GM23338 (cell line): ENCODE data around the gene TTC28. TPM values are rescaled to one million over a fixed set of nuclear protein-coding genes. Genes with fewer than 3 reads are reported as not detected.

Source experiments
- ATAC-seq: fragments of 200-7000 bp; cut with Tn5 transposase; 3 replicates; pipeline ENCODE4 v1.9.1; 2020
- DNase-seq: peaks from one replicate; pipeline ENCODE4 v3.0.0-alpha.2; 2015; ENCODE audit warnings: low spot score
- H2AFZ ChIP-seq: fragments of 200-600 bp; sonication (generic); 2 replicates; pipeline ENCODE4 v1.8.0; 2016; ENCODE audit warnings: antibody characterized with exemption, mild to moderate bottlenecking, moderate library complexity
- H3F3A ChIP-seq: fragments of 200-600 bp; sonication (generic); replicated peaks from 2 replicates; pipeline ENCODE4 v1.8.0; 2017; ENCODE audit warnings: antibody characterized with exemption, mixed run types, low read depth
- H3K27ac ChIP-seq: fragments of 200-600 bp; sonication (generic); 2 replicates; pipeline ENCODE4 v1.6.1; 2016; ENCODE audit warnings: low read depth
- H3K27me3 ChIP-seq: fragments of 200-600 bp; sonication (generic); 2 replicates; pipeline ENCODE4 v1.8.0; 2016; ENCODE audit warnings: mild to moderate bottlenecking, mixed run types, moderate library complexity; ENCODE audit not compliant: insufficient read depth
- H3K36me3 ChIP-seq: fragments of 200-600 bp; sonication (generic); 2 replicates; pipeline ENCODE4 v1.8.0; 2016; ENCODE audit warnings: mild to moderate bottlenecking; ENCODE audit not compliant: insufficient read depth
- H3K4me1 ChIP-seq: fragments of 200-600 bp; sonication (generic); 2 replicates; pipeline ENCODE4 v1.8.0; 2016; ENCODE audit warnings: mild to moderate bottlenecking, moderate library complexity; ENCODE audit not compliant: insufficient read depth
- H3K4me2 ChIP-seq: fragments of 200-600 bp; sonication (generic); 2 replicates; pipeline ENCODE4 v1.7.1; 2017; ENCODE audit warnings: mixed run types
- H3K4me3 ChIP-seq: fragments of 200-600 bp; sonication (generic); 2 replicates; pipeline ENCODE4 v1.6.1; 2016; ENCODE audit warnings: mixed run types
- H3K79me2 ChIP-seq: fragments of 200-600 bp; sonication (generic); replicated peaks from 2 replicates; pipeline ENCODE4 v1.8.0; 2017; ENCODE audit warnings: mild to moderate bottlenecking; ENCODE audit not compliant: insufficient read depth
- H3K9me2 ChIP-seq: fragments of 200-600 bp; sonication (generic); 2 replicates; pipeline ENCODE4 v1.8.0; 2017; ENCODE audit not compliant: insufficient read depth
- H4K20me1 ChIP-seq: fragments of 200-600 bp; sonication (generic); replicated peaks from 2 replicates; pipeline ENCODE4 v1.8.0; 2017; ENCODE audit warnings: mild to moderate bottlenecking; ENCODE audit not compliant: insufficient read depth
- H3K27ac Mint-ChIP-seq: 2 replicates; pipeline ENCODE4 v1.8.0; 2020; ENCODE audit warnings: inconsistent platforms, mild to moderate bottlenecking, moderate library complexity, mixed read lengths
- H3K27me3 Mint-ChIP-seq: 3 replicates; pipeline ENCODE4 v1.8.0; 2022; ENCODE audit warnings: low read depth, mild to moderate bottlenecking, moderate library complexity, mixed read lengths, inconsistent platforms; ENCODE audit not compliant: insufficient read depth, poor library complexity
- H3K36me3 Mint-ChIP-seq: 3 replicates; pipeline ENCODE4 v1.8.0; 2021; ENCODE audit warnings: low read depth, mild to moderate bottlenecking, inconsistent platforms, moderate library complexity, mixed read lengths
- H3K4me1 Mint-ChIP-seq: 3 replicates; pipeline ENCODE4 v1.8.0; 2020; ENCODE audit warnings: mild to moderate bottlenecking, inconsistent platforms, mixed read lengths
- H3K4me3 Mint-ChIP-seq: 3 replicates; pipeline ENCODE4 v1.8.0; 2021; ENCODE audit warnings: moderate library complexity, mild to moderate bottlenecking, inconsistent platforms, mixed read lengths
- H3K9me3 Mint-ChIP-seq: 3 replicates; pipeline ENCODE4 v1.8.0; 2020; ENCODE audit warnings: moderate library complexity, mild to moderate bottlenecking, inconsistent platforms, mixed read lengths
- CREB1 ChIP-seq: fragments of 250-450 bp; sonication (Bioruptor Pico); IDR thresholded peaks from 2 replicates; pipeline ENCODE4 v1.5.0; 2020; ENCODE audit warnings: low read depth, mild to moderate bottlenecking, moderate library complexity
- EZH2 ChIP-seq: fragments of 200-600 bp; sonication (generic); IDR thresholded peaks from one replicate; pipeline ENCODE4 v1.8.0; 2017; ENCODE audit warnings: antibody characterized with exemption, mild to moderate bottlenecking, low read depth; ENCODE audit not compliant: unreplicated experiment
- EZH2phosphoT487 ChIP-seq: fragments of 200-600 bp; sonication (generic); IDR thresholded peaks from one replicate; pipeline ENCODE4 v1.8.1; 2018; ENCODE audit warnings: antibody characterized with exemption; ENCODE audit not compliant: unreplicated experiment
- NANOG ChIP-seq: IDR thresholded peaks from 2 replicates; pipeline ENCODE4 v1.6.1; 2016; ENCODE audit warnings: antibody characterized with exemption, borderline replicate concordance
- POLR2AphosphoS5 ChIP-seq: IDR thresholded peaks from 2 replicates; pipeline ENCODE4 v1.6.1; 2016; ENCODE audit warnings: antibody characterized with exemption, low read depth
- STAT1 ChIP-seq: IDR thresholded peaks from one replicate; pipeline ENCODE4 v1.6.1; 2016; ENCODE audit warnings: antibody characterized with exemption; ENCODE audit not compliant: unreplicated experiment
- ZNF114 ChIP-seq: fragments of 250-450 bp; sonication (Bioruptor Pico); IDR thresholded peaks from 2 replicates; pipeline ENCODE4 v1.5.0; 2020; ENCODE audit warnings: mild to moderate bottlenecking, moderate library complexity
- polyA plus RNA-seq: library from polyadenylated mRNA; unstranded; fragments of >200 nt; fragmentation: Nextera tagmentation; extraction: Ambion mirVana; gene quantifications from 2 replicates; pipeline ENCODE4 v1.2.1, GENCODE V29; 2016
- total RNA-seq: library from RNA; depleted of rRNA; stranded (reverse); fragments of >200 nt; shearing (Covaris generic); gene quantifications from 2 replicates; pipeline ENCODE4 v1.2.3, GENCODE V29; 2014
- TF ChIP-seq, protein P1 (sequence below): IDR thresholded peaks from 2 replicates; pipeline ENCODE4 v1.6.1; 2016; ENCODE audit warnings: antibody characterized with exemption
- TF ChIP-seq, protein P2 (sequence below): IDR thresholded peaks from one replicate; pipeline ENCODE4 v1.6.1; 2018; ENCODE audit warnings: antibody characterized with exemption; ENCODE audit not compliant: unreplicated experiment
- TF ChIP-seq, protein P3 (sequence below): fragments of 250-450 bp; sonication (Bioruptor Pico); IDR thresholded peaks from 2 replicates; pipeline ENCODE4 v1.5.0; 2020; ENCODE audit warnings: mild to moderate bottlenecking, moderate library complexity

The TTC28 gene
- total and polyA plus RNA-seq, 2 experiments from 2014 or later, result 4.5 to 16.1 TPM

DNA sequence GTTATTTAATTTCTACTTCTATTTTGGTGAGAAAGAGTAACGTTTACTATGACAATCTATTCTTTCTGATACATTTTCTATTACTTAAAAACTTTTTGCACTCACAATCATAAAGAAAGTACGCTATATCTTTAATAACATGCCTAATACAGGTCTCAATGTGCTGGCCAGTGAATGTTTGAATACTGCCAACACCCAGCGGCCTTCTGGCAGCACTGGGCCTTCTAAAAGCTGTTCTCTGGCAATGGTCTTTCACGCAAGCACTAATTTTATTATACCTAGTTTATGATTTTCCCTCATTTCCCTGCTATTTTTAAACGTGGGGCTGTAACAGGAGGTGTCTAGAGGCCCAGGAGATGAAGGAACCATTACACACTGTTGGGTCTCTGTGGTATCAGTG, 410.8 kb downstream of the TTC28 start:
- H3K4me1 Mint-ChIP-seq, result peaks cover 15% of the 10 kb centered on the region; the same call in 2 of the 3 replicates
- Histone ChIP-seq H3K79me2 (no peaks in the 10 kb centered on the region), H3K27me3 (no peaks in the 10 kb centered on the region), H3K4me2 (no peak overlapping the region), H3F3A (no peaks in the 10 kb centered on the region), H2AFZ (no peak overlapping the region), H3K4me3 (no peak overlapping the region), H4K20me1 (no peaks in the 10 kb centered on the region), H3K4me1 (peaks cover 12% of the 10 kb centered on the region), H3K27ac (no peak overlapping the region), H3K36me3 (no peaks in the 10 kb centered on the region), H3K9me2 (0 out of 2 replicates have a peak, but pooled peaks cover 3% of the 10 kb centered on the region)
- no peak for DNase-seq
- H3K27me3 Mint-ChIP-seq, result no peaks in the 10 kb centered on the region
- no peaks in the 10 kb centered on the region for H3K36me3 Mint-ChIP-seq
- TF ChIP-seq ZNF114 (CRISPR knock-in tag) (no peak), EZH2 (no peak), STAT1 (no peak), EZH2phosphoT487 (no peak)
- TF ChIP-seq, protein P1, sequence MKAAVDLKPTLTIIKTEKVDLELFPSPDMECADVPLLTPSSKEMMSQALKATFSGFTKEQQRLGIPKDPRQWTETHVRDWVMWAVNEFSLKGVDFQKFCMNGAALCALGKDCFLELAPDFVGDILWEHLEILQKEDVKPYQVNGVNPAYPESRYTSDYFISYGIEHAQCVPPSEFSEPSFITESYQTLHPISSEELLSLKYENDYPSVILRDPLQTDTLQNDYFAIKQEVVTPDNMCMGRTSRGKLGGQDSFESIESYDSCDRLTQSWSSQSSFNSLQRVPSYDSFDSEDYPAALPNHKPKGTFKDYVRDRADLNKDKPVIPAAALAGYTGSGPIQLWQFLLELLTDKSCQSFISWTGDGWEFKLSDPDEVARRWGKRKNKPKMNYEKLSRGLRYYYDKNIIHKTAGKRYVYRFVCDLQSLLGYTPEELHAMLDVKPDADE, result no peak
- H3K9me3 Mint-ChIP-seq, result no peaks in the 10 kb centered on the region
- no peak overlapping the region for H3K4me3 Mint-ChIP-seq
- H3K27ac Mint-ChIP-seq, result no peak overlapping the region
- no peak for ATAC-seq

DNA sequence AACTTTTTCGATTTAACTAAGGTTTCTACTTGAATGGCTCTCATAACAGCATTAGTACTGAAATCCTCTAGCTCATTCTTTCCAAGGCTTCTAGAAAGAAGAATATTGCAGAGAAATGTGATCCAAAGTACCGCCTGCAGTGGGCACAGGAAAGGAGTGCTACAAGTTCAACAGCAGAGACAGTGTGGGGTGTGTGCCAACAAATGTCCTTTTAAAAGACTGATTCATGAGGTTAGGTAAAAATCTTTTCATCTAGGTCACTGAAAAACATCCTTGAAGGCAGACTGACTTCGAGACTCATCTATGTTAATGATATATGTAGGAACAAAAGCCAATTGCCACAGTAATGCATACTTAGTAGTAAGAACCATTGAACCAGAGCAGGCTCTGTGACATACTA, 411.5 kb downstream of the TTC28 start:
- no peak overlapping the region for H3K4me3 ChIP-seq
- no peak overlapping the region for H2AFZ ChIP-seq
- TF ChIP-seq EZH2phosphoT487 (no peak), POLR2AphosphoS5 (no peak), ZNF114 (CRISPR knock-in tag) (no peak), CREB1 (CRISPR knock-in tag) (no peak), NANOG (no peak), EZH2 (no peak)
- TF ChIP-seq, protein P1, result no peak
- TF ChIP-seq, protein P2, sequence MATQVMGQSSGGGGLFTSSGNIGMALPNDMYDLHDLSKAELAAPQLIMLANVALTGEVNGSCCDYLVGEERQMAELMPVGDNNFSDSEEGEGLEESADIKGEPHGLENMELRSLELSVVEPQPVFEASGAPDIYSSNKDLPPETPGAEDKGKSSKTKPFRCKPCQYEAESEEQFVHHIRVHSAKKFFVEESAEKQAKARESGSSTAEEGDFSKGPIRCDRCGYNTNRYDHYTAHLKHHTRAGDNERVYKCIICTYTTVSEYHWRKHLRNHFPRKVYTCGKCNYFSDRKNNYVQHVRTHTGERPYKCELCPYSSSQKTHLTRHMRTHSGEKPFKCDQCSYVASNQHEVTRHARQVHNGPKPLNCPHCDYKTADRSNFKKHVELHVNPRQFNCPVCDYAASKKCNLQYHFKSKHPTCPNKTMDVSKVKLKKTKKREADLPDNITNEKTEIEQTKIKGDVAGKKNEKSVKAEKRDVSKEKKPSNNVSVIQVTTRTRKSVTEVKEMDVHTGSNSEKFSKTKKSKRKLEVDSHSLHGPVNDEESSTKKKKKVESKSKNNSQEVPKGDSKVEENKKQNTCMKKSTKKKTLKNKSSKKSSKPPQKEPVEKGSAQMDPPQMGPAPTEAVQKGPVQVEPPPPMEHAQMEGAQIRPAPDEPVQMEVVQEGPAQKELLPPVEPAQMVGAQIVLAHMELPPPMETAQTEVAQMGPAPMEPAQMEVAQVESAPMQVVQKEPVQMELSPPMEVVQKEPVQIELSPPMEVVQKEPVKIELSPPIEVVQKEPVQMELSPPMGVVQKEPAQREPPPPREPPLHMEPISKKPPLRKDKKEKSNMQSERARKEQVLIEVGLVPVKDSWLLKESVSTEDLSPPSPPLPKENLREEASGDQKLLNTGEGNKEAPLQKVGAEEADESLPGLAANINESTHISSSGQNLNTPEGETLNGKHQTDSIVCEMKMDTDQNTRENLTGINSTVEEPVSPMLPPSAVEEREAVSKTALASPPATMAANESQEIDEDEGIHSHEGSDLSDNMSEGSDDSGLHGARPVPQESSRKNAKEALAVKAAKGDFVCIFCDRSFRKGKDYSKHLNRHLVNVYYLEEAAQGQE, result no peak
- TF ChIP-seq, protein P3, sequence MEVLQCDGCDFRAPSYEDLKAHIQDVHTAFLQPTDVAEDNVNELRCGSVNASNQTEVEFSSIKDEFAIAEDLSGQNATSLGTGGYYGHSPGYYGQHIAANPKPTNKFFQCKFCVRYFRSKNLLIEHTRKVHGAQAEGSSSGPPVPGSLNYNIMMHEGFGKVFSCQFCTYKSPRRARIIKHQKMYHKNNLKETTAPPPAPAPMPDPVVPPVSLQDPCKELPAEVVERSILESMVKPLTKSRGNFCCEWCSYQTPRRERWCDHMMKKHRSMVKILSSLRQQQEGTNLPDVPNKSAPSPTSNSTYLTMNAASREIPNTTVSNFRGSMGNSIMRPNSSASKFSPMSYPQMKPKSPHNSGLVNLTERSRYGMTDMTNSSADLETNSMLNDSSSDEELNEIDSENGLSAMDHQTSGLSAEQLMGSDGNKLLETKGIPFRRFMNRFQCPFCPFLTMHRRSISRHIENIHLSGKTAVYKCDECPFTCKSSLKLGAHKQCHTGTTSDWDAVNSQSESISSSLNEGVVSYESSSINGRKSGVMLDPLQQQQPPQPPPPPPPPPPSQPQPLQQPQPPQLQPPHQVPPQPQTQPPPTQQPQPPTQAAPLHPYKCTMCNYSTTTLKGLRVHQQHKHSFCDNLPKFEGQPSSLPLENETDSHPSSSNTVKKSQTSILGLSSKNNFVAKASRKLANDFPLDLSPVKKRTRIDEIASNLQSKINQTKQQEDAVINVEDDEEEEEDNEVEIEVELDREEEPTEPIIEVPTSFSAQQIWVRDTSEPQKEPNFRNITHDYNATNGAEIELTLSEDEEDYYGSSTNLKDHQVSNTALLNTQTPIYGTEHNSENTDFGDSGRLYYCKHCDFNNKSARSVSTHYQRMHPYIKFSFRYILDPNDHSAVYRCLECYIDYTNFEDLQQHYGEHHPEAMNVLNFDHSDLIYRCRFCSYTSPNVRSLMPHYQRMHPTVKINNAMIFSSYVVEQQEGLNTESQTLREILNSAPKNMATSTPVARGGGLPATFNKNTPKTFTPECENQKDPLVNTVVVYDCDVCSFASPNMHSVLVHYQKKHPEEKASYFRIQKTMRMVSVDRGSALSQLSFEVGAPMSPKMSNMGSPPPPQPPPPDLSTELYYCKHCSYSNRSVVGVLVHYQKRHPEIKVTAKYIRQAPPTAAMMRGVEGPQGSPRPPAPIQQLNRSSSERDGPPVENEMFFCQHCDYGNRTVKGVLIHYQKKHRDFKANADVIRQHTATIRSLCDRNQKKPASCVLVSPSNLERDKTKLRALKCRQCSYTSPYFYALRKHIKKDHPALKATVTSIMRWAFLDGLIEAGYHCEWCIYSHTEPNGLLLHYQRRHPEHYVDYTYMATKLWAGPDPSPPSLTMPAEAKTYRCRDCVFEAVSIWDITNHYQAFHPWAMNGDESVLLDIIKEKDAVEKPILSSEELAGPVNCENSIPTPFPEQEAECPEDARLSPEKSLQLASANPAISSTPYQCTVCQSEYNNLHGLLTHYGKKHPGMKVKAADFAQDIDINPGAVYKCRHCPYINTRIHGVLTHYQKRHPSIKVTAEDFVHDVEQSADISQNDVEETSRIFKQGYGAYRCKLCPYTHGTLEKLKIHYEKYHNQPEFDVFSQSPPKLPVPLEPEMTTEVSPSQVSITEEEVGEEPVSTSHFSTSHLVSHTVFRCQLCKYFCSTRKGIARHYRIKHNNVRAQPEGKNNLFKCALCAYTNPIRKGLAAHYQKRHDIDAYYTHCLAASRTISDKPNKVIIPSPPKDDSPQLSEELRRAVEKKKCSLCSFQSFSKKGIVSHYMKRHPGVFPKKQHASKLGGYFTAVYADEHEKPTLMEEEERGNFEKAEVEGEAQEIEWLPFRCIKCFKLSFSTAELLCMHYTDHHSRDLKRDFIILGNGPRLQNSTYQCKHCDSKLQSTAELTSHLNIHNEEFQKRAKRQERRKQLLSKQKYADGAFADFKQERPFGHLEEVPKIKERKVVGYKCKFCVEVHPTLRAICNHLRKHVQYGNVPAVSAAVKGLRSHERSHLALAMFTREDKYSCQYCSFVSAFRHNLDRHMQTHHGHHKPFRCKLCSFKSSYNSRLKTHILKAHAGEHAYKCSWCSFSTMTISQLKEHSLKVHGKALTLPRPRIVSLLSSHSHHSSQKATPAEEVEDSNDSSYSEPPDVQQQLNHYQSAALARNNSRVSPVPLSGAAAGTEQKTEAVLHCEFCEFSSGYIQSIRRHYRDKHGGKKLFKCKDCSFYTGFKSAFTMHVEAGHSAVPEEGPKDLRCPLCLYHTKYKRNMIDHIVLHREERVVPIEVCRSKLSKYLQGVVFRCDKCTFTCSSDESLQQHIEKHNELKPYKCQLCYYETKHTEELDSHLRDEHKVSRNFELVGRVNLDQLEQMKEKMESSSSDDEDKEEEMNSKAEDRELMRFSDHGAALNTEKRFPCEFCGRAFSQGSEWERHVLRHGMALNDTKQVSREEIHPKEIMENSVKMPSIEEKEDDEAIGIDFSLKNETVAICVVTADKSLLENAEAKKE, result no peak

More for the DNA sequence above, 411.5 kb downstream of the TTC28 start:
- Histone ChIP-seq H3F3A (no peaks in the 10 kb centered on the region), H3K27me3 (no peaks in the 10 kb centered on the region), H3K4me2 (no peak overlapping the region), H3K4me1 (peaks cover 12% of the 10 kb centered on the region), H3K9me2 (0 out of 2 replicates have a peak, but pooled peaks cover 3% of the 10 kb centered on the region), H3K27ac (no peak overlapping the region), H4K20me1 (no peaks in the 10 kb centered on the region), H3K36me3 (no peaks in the 10 kb centered on the region), H3K79me2 (no peaks in the 10 kb centered on the region)
- Mint-ChIP-seq H3K27me3 (no peaks in the 10 kb centered on the region), H3K27ac (no peak overlapping the region), H3K9me3 (no peaks in the 10 kb centered on the region), H3K4me3 (no peak overlapping the region), H3K36me3 (no peaks in the 10 kb centered on the region), H3K4me1 (peaks cover 14% of the 10 kb centered on the region; the same call in 2 of the 3 replicates)
- ATAC-seq, result no peak
- no peak for DNase-seq
